Limb (tissue), 2 donors: Measurements from ENCODE around the gene SNRNP27.
"Not testable (repeated sequence)": the region's sequence is repeated elsewhere in the genome, so short reads cannot be mapped to it uniquely, and the experiment has no call there.

Experiments
- DNase-seq, 2 donors: peaks; one replicate each; pipeline ENCODE4 v3.0.0-alpha.2; 2016; ENCODE audit errors: extremely low spot score in 2 of 2

Gene SNRNP27, protein sequence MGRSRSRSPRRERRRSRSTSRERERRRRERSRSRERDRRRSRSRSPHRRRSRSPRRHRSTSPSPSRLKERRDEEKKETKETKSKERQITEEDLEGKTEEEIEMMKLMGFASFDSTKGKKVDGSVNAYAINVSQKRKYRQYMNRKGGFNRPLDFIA

DNA sequence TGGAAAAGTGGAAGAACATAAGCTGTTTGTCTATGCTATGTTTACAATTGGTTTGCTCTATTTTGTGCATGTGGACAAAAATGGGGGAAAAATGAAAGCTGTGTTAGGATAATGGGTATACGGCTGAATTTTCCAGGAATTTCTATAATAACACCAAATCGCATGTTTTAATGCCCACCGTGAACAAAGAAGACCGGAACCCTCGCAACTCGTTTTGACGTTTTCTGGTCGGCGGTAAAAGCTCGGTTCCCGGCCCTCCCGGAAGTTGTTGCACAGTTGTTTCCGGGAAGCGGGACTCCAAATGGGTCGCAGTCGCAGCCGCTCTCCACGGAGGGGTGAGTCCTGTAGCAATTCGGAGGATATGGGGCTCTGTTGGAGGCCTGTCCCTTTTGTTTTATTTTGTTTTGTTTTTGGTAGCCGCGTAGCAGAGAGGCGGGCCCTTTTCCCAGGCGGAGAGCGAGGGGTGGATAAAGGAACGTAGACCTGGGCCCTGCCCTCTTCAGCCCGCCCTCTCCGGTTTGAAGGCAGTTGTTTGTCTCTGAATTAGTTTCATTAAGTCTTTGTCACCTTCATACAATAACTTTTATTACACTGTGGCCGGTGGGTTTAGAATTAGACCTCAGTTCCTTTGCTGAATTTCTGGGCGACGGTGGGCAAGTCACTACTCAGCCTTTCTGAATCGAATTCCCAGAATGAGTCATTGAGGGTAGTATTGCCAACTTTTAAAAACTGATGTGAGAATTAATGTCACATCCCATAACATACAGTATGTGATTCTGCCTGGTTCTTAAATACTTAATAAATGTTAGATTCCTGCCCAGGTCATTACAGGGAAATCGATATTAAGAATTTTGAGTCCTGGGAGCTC, at the start of gene SNRNP27:
Gene SNRNP27, plus strand, starts transcription at position 273 of the 868 bp plus-strand sequence. Its CDS starts 29 bp downstream, at position 302.
- peak; percentile 84 to 91 for DNase-seq

DNA sequence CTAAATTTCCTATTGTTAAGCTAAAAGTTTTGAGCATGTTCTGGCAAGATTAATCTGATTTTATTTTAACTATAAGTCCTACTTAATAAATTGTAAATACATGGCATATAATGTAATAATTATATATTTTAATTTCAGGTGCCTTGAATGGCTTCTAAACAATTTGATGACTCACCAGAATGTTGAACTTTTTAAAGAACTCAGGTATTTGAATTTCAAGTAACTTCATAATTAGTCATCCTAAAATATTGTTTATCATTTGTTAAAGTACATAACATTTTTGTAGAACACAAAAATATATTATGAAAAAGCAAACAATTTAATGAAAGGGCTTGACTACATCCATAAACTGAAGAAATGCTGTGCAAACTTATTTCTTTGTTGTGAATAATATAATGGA, 49.8 kb upstream of the SNRNP27 start:
- DNase-seq: no peak

DNA sequence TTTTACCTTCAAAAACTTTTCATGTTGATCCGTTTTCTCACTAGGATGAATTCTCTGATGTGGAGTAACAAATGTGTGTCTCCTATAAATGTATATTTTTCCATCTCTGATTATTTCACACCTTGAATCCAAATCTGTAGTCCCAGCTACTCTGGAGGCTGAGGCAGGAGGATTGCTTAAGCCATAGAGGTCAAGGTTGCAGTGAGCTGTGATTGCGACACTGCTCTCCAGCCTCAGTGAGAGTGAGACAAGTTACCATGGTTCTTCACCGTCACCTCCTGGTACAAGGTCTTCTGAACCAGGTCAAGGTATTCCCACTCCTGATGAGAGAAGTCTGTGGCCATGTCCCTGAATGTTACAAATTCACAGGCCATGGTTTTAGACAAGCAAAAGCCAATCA, 49.2 kb upstream of the SNRNP27 start:
- no peak for DNase-seq

DNA sequence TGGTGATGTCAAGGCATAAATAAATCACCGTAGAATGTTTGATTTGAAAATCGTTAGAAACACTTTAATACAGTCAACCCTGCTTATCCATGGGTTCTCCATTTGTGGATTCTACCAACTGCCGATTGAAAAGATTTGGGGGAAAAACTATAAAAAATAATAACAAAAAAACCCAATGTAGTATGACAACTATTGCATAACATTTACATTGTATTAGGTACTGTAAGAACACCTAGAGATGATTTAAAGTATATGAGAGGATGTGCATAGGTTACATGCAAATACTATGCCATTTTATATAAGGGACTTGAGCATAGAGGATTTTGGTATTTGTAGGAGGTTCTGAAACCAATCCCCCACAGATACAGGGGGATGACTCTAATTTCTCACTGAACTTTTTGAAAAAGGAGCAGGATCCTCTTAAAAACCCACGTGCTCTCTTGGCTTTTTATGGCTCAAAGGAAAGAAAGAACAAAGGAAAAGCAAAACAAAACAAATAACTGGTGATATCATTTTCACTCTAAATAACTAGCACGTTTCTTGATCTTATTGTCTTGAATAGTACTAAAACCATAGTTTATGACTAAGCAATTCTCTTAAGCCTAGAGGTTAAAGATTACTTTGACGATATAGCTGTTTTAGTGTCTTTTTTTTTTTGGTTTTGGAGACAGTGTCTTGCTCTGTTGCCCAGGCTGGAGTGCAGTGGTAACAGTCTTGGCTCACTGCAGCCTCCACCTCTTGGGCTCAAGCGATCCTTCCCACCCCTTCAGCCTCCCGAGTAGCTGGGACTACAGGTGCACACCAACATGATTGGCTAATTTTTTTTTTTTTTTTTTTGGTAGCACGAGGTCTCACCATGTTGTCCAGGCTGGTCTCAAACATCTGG, 47.3 kb upstream of the SNRNP27 start:
- DNase-seq: no peak

DNA sequence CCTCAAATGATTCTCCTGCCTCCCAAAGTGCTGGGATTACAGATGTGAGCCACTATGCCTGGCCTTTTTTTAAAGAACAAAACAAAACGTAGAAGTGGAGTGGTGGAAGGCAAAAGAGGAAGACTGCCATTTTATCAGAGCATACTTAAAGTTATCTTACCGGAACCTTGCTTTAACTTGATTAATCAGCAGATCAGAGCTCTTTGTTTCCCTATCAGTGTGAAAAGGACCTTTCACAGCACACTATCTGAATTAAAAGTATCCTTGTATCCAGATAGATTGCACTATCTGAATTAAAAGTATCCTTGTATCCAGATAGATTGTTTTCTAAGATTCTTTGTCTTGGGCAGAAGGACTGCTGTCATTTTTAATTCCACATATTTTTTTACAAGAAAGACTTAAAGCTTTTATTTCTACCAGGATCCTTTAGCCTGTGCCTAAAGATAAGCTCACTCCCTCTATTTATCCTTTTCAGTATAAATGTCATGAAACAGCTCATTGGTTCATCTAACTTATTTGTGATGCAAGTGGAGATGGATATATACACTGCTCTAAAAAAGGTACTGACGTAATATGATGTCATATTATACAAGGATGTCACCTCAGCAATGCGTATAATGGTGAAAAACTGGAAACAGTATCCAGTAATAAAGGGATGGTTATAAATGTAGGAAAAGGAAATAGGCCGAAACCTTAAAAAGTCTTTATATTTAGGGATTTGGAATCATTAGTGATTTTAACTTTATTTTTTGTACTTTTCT, 46.5 kb upstream of the SNRNP27 start:
- DNase-seq: no peak

DNA sequence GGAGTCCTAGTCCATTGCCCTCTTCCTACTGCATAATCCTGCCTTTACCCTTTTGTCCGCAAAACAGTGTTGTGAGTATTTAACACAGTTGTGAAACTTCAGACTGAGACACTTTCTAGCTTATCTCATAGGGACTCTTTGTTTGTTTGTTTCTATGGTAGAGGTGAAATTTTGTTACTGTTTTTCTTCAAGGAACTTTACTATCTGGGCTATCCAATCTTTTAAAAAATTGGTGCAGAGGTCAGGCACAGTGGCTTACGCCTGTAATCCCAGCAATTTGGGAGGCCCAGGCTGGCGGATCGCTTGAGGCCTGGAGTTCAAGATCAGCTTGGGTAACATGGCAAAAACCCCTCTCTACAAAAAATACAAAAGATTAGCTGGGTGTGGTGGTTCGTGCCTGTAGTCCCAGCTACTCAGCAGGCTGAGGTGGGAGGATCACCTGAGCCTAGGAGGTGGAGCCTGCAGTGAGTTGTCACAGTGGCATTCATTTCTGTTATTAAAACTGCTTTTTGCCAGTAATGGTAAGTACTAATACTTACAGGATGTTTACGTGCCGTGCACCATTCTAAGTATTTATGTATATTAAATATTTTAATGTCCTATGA, 45.5 kb upstream of the SNRNP27 start:
- no peak for DNase-seq

DNA sequence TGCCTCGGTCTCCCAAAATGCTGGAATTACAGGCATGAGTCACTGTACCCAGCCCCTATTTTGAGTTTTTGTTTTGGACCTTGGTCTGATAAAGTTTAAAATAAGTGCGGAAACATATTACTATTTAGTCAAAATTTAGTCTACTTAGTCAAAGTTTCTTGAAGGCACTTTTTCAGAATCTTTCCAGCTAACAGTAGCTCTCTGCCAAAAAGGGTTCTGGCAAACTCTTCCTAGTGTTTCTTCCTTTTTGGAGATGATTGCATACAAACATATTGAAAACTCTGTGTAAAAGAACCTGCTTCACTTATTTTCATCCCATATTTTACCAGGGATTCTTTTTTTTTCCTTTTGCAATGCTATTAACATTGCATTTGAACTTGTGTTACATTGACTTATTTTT, 35.5 kb upstream of the SNRNP27 start:
- DNase-seq: no peak

DNA sequence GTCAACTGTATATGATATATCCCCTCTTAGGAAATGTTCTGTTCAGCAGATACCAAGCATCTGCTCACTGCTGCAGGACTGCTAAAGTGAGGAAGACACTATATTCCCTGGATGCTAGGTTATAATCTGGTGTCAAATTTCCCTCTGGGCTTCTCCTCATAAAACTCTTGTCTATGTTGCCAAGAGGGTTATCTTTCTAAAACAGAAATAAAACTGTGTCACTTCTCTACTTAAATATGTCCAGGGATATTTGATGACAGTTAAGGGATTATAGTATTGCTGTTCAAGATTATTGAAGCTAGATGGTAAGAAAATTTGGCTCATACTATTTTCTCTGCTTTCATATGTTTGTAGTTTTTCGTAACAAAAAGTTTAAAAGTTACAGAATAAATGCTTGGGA, 30.5 kb upstream of the SNRNP27 start:
- no peak for DNase-seq

DNA sequence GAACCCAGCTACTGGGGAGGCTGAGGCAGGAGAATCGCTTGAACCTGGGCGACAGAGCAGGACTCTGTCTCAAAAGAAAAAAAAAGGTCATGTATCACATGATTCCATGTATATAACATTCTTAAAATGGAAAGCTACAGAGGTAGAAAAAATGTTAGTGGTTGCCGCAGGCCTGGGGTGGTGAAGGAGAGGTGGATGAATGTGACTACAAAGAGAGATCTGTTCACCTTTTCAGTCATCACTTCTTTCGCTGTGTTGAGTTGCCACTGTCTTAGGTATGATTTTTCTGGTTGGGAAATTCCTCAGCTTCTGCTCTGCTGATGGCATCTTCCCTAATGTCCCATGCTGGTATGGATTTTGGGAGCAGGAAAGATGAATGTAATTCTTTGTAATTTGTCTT, 5.3 kb upstream of the SNRNP27 start:
- no peak for DNase-seq

DNA sequence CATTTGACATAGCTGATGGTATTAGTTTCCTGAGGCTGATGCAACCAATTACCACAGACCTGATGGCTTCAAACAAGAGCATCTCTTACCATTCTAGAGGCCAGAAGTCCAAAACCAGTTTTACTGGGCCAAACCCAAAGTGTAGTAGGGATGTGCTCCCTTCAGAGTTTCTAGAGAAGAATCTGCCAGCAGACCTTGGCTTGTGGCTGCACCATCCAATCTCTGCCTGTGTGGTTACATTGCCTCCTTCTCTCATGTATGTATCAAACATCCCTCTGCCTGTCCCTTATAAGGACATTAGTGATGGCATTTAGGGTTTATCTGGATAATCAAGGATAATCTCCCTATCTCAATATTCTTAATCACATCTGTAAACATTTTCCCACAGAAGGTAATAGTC, 4.5 kb upstream of the SNRNP27 start:
- DNase-seq: no peak

DNA sequence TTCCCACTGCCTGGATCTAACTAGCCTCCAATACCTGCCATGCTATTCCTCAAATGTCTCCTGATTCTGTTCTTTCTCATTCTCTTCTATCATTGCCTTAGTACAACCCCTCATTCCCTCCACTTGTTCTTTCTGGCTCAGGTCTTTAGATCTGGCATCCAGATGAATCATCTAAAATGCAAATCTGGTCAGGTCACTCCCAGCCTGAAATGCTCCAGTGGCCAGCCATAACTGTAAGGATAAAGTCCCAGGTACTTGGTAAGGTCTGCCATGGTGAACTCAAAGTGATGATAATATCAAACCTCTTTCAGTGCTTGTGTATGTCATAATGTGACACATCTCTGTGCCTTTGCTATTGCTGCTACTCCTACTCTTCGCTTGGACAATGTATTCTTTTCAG, 2.9 kb upstream of the SNRNP27 start:
- DNase-seq: no peak

DNA sequence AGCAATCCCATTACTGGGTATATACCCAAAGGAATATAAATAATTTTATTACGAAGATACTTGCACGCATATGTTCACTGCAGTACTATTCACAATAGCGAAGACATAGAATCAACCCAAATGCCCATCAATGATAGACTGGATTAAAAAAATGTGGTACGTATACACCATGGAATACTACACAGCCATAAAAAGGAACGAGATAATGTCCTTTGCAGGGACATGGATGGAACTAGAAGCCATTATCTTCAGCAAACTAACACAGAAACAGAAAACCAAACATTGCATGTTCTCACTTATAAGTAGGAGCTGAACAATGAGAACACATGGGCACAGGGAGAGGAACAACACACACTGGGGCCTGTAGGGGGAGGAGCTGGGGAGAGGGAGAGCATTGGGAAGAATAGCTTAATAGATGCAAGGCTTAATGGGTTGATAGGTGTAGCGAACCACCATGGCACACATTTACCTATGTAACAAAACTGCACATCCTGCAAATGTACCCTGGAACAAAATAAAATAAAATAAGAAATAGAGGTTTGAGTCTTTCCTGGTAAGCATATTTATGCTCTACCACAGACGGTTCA, 825 bp upstream of the SNRNP27 start:
- DNase-seq: not testable (repeated sequence)

DNA sequence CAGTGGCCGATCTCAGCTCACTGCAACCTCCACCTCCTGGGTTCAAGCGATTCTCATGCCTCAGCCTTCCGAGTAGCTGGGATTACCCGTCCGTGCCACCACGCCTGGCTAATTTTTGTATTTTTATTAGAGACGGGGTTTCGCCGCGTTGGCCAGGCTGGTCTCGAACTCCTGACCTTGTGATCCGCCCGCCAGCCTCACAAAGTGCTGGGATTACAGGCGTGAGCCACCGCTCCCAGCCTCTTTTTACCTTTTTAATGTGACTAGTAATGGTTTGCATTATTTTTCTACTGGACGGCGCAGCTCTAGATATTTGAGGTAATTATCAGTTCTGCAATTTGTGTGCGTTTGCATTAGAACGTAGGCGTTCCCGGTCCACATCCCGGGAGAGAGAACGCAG, 981 bp downstream of the SNRNP27 start:
- not testable (repeated sequence) for DNase-seq

DNA sequence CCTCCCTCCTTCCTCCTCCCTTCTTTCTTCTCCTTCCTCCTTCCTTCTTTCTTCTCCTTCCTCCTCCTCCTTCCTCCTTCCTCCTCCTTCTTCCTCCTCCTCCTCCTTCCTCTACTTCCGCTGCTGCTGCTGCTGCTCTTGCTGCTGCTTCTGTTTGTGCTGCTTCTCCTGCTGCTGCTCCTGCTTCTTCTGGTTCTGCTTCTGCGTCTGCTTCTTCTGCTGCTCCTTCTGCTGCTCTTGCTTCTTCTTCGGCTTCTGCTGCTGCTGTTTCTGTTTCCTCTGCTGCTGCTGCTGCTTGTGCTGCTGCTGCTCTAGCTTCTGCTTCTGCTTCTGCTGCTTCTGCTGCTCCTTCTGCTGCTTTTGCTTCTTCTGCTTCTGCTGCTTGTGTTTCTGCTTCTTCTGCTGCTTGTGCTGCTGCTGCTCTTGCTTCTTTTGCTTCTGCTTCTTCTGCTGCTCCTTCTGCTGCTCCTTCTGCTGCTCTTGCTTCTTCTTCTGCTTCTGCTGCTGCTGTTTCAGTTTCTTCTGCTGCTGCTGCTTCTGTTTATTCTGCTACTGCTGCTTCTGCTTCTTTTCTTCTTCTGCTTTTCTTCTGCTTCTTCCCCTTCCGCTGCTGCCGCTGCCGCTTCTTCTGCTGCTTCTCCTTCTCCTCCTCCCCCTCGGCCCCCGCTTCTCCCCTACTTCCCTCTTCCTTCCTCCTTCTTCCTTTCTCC, 8.6 kb downstream of the SNRNP27 start:
- DNase-seq: no peak

DNA sequence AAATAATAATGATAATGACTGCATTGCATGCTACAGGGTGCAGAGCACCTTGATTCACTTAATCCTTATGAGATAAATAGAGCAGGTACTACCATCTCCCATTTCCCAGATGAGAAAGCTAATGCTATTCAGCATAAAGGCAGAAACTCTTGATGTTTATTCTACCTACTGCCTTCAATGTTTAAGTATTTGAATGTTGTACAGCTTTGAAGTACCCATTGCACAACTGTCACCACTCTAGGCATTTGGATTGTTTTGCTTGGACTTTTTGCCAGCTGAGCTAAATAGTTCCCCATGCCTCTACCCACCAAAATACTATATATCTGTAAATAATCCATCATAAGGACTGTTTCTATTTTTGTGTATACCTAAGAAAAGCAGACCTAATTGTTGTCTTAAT, 13.5 kb downstream of the SNRNP27 start:
- DNase-seq: no peak

DNA sequence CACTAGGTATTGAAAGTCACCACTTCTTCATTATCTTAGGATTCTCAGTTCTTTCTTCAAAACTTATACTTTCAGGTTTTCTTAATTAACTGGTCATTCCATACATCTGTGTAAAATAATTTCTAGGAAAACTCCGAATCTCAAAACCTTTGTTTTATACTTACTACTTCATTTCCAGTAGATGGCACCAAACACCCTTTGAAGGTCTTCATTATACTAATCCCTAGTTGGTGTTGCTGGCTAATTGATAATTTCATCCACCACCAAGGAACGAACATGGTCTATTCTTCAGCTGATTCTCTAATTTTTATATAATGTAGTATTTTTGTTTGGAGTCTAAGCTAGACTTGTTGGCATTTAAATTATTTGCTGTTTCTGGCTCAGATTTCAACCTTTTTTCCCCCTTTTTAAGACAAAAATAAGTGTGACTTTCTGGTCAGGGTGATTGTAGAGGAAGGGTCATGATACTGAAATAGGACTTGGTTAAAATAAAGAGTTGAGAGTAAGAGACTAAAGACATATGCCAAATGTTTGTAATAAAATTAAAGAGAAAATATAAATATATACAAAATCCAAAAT, 18.3 kb downstream of the SNRNP27 start:
- DNase-seq: peak in 1 of 2 donors; percentile 72

DNA sequence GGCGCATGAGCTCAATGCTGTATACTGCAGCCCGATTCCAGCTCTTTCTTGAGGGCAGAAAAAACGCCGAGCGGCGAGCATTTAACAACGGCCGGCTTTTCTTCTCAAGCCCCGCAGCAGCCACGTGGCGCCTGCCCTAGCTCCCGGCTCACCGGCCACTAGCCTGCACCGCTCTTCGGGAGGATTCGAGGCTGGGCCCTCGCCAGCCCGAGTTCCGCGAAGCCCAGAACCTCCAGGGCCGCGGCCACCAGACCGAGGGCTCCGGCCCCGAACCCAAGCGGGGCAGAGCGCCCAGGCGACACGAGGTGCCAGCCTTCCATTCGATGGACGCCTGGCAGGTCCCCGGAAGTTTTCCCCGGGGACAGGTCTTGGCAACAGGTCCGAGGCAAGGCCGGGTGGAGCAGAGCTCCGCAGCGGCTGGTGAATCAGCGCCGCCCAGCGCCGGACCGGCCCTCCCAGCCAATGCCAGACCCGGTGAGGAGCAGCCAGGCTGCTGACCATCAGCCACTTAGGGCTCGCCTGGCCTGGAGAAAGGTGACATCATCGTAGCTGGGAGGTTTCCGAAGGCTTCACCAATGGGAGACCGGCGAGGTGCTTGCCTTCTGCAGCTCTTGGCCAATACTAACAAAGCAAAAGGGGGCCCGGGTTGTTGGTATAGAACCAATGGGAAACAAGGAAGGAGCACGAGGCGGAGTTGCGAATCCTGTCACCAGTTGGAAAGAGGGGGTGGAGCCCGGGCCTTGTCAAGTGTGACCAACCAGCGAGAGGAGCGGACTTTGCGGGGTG, 20.6 kb downstream of the SNRNP27 start:
- DNase-seq: peak; percentile 99 to 100
